ENCODE results near the gene COL20A1.

- no peak for TF ChIP-seq POLR2A (IDR thresholded peaks at IDR 0.05)
- TF ChIP-seq CTCF (IDR thresholded peaks at IDR 0.05) = no peak
- no peak for TF ChIP-seq EP300 (IDR thresholded peaks at IDR 0.05)
Observed at GRCh38 chr20:63259734-63260460, 33.1 kb upstream of the COL20A1 start.

Measured in tibial nerve (tissue), 4 donors.